Fibroblast of skin of scalp (primary cell): ENCODE data around the gene ITGB4.
"Not testable (repeated sequence)": the region's sequence is repeated elsewhere in the genome, so short reads cannot be mapped to it uniquely, and the experiment has no call there.

ENCODE experiments used
- DNase-seq: peaks from one replicate; pipeline ENCODE4 v3.0.0-alpha.2; 2013

ITGB4 gene

DNA sequence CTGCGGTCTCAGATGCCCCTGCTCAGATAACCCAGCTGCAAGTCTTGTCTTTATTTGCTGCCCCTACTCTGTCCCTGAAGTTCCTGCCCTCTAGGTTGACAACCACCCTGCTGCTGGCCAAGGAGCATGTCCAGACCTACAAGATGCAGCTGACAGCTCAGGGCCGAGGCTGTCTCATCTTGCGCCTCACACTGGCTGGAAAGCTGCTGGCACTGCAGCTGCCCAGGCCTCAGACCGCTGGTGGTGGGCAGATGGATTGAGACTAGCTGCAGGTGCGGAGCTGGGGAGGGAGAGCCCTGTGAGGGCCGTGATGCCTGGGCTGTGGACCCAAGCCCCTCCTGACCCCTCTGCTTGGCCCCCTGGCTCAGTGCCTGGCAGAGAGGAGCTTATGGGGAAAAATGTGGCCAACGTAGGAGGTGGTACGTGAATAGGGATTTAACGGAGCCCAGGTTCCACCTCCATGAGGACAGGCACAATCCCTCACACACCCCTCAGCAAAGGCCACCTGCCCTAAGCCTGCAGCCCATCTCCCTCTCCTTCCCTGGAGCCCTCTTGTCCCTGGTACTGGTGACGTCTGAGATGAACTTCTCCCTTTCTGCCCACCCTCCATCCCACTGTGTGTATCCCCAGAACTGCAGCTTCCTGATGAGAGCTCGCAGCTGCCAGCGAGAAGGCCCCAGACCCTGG is 52.0 kb downstream of the ITGB4 start:
- DNase-seq: no peak

DNA sequence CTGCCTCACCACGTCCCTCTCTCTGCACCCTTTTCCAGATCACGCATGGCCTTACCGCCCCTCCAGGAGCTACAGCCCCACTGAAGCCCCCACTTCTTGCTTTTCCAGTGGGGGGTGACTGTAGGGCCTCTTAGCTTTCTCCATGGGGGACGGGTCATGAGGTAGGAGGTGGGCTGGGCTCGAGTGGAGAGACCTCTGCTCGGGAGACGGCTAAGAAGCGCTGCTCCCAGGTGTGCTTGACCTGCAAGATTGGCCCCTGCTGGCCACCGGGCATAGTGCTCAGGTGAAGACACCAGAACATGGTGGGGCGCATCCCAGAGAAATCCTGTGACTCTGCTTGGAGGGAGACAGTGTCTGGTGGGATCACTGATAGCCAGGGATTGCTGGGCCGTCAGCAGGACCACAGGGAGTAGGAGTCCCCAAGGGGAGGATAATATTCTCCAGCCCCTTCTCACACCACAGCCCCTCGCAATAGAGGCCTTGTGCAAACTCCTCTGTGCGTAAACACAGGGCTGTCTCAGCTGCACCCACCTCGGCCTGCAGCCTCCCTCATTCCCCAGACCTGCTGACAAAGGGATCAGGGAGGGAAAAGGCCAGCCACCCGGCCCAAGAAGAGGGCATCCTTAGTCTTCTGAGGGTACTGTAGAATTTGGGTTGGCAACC is 52.7 kb downstream of the ITGB4 start:
- no peak for DNase-seq

- no peak for DNase-seq
Observed at GRCh38 chr17:75774471-75774990, 53.3 kb downstream of the ITGB4 start.

DNA sequence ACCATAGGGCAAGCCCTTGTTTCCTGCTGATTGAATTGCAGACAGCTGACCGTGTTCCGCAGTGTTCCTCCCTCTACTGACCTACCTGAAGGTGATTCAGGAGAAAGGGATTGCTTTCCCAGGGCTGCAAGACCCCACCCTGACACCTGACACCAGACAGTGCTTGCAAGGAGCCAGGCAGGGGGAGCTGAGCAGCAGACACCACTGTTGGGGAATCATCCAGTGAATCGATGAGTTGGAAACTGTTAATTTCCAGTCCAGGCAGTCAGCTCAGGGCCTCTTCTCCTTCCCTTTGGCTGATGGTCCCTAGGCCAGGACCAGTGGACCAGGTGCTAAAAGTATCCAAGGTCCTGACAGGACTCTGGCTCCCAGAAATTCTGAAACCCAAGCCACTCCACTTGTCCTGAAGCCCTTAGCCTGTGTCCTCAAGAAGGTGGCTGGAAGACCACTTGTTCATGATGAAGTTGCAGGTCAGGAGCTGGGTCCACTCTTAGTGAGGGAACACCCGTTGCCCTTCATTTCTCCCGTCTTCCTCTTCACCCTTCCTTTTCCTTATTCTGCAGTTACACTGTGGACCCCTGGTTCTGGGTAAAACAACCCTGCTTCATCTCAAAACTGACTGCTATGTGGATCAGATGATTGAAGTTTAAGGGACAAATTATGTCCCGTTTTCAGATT is 53.9 kb downstream of the ITGB4 start:
- DNase-seq: peak; percentile 43

- DNase-seq: peak; percentile 23
Observed at GRCh38 chr17:75776386-75777295, 55.4 kb downstream of the ITGB4 start.

GRCh38 chr17:75777296-75777922 is 56.1 kb downstream of the ITGB4 start:
- peak; percentile 21 for DNase-seq

DNA sequence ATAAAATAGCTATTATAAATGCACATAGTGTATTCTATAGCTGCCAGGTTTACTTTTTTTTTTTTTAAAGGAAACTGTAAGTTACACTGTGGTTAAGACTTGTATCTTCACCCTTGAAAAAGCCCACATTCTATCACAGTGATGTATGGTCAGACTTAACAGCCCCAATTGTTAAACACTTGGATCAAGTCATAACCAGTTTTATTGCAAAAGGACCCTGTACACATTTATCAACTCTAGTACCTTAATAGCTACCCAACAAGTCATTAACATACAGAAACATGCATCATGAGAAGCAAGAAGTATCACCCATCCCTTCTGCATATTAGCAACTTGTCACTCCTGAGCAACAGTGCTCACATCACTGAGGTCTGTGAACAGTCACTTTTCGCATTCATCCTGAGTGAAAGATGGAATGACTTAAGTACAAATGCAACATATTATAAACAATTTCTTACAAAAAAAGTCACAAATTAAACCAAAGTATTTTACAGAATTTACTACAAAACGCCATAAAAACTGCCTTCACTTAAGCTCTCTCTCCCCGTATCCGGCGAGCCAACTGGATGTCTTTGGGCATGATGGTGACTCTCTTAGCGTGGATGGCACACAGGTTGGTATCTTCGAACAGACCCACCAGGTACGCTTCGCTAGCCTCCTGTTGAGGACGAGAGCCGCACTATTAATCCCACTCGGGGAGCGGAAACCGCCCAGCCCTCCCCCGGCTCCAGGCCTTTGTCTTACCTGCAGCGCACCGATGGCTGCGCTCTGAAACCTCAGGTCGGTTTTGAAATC is 57.0 kb downstream of the ITGB4 start:
- not testable (repeated sequence) for DNase-seq

GRCh38 chr17:75778861-75779249 is 57.6 kb downstream of the ITGB4 start:
- no peak for DNase-seq

DNA sequence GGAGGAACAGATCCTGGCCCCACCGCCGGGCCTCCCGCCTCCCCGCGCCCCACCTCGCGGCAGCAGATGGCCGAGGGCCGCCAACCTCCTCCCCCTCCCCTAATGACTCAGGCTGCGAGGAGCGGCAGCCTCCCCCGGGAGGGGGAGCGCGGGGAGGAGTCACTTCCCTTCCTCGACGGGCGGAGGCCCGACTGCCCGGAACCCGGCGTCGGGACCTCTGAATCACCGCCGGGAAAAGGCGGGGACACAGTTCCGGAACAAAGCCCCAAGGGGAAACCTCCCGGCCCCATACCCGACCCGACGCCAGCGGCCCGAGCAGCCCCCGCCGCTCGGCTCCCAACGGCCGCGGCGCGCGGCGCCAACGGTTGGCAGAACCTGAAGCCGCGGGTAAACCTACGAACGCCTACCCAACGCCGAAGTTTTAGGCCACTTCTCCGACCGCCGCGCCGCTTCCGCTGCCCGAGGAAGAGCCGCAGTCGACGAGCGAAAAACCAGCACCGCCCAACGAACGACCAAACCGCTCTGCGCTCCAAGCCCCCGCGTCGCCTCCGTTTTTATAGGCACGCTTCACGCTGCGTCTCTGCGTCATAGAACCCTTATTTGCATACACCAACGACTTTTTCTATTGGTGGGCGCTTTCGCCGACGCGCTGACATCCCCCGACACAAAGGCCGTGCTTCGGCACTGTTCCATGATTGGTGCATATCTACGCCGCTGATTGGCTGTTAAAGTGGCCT is 58.2 kb downstream of the ITGB4 start:
- peak; percentile 100 for DNase-seq

DNA sequence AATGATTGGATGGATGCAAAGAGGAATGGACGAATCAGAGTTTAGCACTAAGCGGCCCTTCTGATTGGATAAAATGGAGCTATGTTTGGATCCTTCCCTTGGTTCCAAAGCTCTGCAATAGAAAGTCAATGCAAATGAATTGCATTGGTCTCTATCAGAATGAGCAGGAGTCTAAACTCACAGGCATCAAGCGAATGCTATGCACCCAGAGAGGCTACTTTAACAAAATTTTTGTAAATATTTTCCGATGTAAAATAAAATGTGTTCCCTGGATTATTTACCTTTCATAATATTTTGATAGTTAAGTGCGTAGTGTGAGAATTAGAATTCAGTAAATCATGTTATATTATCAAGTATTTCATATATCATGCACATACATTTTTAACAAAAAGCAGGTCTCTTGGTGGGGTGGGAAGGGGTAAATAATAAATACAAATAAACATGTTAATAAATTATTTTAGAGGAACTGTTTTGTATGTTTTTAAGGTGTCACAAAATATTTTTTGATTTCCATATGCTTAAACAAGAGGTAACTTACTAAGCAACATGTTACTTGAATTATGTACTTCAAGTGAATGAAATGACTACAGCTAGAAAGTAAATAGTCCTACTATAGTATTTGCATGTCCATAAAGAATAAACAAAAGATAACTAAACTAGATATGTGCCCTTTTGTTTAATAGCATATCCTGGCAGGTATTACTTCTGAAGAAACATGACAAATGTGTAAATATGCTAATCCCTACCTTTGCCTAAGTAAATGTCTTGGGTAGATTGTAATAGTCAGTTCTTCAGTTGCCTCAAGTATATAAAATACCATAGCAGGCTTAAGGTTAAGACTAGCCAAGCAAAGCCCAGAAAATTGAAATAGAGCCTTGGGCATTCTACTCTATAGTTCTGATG is 59.0 kb downstream of the ITGB4 start:
- no peak for DNase-seq

DNA sequence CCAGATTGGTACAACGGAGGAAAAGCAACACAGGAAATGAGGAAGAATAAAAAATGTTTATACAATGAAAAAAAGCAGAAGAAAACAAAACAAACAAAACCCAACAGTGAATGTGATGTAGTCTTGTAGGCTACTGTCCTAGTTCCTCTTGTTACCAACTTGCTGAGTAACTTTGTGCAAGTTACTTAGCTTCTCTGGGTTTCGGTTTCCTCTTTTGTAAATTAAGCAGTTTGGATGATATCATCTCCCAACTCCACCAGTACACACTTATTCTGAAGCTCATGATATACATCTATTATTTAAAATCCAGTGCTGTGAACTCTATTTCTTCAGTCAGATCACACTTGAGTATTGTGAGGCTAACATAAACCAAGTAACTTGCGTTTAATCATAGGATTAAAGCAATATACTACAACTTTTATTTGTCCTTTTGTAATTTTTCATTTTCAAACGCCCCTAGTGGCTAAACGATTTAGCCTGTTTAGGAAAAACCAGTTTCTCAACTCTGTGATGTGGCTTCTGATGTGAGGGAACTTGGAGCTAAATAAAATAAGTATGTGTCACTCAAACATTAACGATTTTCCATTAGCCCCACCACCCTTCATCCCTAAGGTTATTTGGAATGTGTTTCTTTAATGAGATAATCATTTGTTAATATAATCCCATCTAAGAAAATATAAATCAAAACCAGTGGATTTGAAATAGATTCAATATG is 62.0 kb downstream of the ITGB4 start:
- DNase-seq: peak; percentile 69

DNA sequence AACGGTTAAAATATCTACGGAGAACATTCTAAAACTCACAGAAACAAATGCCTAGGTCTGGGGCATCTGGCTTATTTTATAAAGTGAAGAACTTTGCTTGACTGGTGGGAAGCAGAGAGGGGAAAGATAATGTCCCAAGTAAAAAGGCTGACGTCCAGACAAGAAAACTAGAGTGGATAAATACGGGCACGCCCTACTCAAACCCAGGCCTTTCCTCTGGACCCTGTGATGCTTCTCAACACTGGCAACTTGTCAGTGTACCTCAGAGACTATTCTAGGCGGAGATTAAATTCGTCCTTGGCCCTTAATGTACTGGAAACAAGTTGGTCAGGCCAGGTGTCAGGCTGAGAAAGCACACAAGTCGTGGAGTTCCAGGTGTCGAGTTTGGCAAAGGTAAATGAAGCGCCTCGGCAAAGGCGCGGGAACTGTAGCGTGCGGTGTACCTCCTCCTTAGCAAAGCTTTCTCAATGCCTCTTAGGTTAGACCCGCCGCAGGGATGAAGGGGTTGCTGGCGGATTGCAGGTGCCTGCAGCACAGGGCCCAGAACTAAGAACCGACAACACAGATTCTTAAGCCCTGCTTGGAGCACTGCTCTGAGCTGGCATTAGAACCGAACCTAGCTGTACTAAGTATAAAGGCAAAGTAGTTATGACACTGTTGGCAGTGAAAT is 62.7 kb downstream of the ITGB4 start:
- DNase-seq: no peak

DNA sequence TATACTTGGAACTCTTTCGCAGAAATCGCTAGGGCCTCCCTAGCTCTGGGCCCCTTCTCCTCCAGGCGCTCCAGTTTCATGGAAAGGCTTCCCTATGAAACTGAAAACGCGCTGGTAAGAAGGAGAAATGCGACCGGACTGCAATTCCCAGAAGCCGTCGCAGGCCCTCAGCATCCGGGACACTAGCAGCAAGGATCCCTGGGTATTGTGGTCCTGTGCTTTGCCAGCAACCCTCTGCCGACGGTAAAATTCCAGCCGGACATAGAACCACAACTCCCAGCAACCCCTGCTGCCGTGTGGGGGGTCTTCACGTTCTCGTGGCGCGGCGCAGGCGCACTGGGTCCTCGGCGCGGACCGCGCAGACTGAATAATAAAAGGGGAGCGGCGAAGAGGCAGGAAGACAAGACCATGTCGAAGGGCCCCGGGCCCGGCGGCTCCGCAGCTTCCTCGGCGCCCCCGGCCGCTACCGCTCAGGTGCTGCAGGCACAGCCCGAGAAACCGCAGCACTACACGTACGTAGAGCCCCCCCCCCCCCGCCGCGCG is 63.3 kb downstream of the ITGB4 start, which contains the start of gene UNK:
UNK (plus strand) TSS at position 334 of the 543 bp plus-strand sequence; CDS start at position 409, 75 bp downstream.
- DNase-seq: peak; percentile 100

- DNase-seq: peak; percentile 96
Observed at GRCh38 chr17:75785016-75785890, 64.0 kb downstream of the ITGB4 start.

GRCh38 chr17:75791254-75791653 is 70.0 kb downstream of the ITGB4 start:
- no peak for DNase-seq

GRCh38 chr17:75793460-75793859 is 72.2 kb downstream of the ITGB4 start:
- no peak for DNase-seq
